HG03025 (cell line): ENCODE results near the gene GPR21.

ENCODE experiments used
- ATAC-seq: cut with Tn5 transposase; IDR thresholded peaks from one replicate; pipeline ENCODE4 v1.9.1; 2021; ENCODE audit warnings: mild to moderate bottlenecking, moderate library complexity; ENCODE audit not compliant: unreplicated experiment, low FRiP score

The GPR21 gene

GRCh38 chr9:123031963-123032362, 1.5 kb upstream of the GPR21 start:
- ATAC-seq: no peak

DNA sequence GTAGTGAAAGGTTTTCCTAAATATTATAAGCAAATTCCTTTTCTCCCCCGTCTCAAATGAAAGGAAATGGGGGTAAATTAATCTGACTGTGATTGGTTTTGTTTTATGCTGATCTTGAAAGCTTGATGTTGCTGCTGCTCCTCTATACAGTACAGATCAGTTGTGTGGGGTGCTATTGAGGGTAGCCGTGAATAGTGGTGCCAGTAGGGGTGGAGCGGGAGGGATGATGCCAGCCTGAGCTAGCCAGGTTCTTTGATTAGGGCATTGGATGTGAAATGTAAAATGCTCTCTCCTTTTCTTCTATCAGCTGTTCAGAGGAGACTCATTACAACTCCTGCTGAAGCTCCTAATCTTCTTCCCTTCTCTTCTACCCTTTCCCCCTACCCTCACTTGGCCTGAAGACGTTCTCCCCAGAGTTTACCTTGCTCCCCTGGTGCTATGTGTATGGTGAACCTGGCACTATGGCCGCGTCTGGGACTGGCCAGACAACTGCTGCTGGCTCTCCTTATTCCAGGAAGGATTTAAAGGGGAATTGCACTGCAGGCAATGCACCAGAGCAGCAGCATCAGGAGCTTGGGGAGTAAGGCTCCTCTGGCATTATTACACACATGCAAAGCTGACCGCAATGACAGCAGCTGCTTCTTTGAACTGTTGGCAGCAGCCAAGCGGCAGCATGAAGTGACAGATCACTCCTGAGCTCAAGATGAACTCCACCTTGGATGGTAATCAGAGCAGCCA, 566 bp downstream of the GPR21 start:
- no peak for ATAC-seq

DNA sequence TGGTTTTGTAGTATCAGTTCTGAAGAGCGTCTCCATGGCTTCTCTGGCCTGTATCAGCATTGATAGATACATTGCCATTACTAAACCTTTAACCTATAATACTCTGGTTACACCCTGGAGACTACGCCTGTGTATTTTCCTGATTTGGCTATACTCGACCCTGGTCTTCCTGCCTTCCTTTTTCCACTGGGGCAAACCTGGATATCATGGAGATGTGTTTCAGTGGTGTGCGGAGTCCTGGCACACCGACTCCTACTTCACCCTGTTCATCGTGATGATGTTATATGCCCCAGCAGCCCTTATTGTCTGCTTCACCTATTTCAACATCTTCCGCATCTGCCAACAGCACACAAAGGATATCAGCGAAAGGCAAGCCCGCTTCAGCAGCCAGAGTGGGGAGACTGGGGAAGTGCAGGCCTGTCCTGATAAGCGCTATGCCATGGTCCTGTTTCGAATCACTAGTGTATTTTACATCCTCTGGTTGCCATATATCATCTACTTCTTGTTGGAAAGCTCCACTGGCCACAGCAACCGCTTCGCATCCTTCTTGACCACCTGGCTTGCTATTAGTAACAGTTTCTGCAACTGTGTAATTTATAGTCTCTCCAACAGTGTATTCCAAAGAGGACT, 1.5 kb downstream of the GPR21 start:
- ATAC-seq: no peak

- ATAC-seq: no peak
Measured at GRCh38 chr9:123035791-123036190, 2.3 kb downstream of the GPR21 start.

- no peak for ATAC-seq
Measured at GRCh38 chr9:123036893-123037545, 3.6 kb downstream of the GPR21 start.

DNA sequence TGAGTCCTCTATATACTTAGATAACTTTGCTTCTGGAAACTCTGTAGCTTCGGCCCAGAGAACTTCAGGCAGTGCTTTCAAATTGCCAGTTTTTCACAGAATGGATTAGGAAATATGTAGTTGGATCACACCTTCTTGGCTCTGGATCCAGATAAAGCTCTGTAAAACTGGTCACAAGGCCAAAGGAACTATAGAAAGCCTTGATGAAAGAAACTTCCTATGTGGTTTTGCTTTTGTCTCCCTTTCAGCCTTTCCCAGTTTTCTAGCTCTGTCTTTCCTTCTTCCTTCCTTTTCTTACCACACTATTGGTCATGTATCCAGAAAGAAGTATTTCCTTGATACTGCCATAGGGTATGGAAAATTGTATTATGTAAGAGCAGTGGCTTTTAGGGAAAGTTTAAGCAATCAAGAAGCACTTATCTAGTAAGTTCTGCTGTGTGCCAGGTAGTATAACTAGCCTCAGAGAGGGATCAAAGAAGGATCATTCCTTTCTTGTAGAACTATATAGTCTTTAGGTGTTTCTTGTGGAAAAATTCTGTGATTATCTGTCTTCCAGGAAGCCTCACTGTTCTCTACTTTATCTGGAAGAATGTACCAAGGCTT, 6.3 kb downstream of the GPR21 start:
- no peak for ATAC-seq

DNA sequence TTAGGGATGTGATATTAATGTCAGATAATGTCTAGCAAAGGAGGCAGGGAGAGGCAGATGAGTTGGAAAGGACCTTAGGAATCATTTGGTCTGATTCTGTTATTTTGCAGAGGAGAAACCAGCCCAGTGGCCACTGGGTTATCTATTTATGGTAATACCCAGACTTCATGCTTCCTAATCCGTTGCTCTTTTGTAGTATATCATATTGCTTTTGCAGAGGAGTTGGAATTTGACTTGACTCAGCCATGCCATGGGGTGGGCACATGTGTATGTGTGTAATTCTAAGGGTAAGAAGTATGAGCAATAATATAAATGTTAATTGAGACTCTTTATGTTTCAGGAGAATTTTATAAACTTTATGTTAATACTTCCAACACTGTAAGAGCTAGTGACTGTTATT, 7.3 kb downstream of the GPR21 start:
- ATAC-seq: no peak

DNA sequence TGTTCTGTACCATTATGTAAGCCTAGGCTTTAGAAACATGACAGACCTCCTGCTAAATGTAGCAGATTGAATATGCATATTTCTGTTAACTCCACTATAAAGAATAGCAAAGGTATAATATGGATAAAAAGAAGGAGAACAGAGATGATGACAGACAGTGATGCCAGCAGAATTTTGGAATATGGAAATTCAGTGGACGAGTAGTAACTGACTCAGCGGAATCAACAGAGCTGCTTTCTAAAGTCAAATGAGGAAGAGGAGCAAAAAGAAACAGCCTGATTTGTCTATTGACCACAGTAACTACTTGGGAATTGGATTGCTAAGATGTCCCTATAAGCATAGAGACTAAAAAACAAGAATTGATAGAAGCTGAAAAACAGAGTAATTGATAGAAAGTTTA, 8.0 kb downstream of the GPR21 start:
- ATAC-seq: no peak

DNA sequence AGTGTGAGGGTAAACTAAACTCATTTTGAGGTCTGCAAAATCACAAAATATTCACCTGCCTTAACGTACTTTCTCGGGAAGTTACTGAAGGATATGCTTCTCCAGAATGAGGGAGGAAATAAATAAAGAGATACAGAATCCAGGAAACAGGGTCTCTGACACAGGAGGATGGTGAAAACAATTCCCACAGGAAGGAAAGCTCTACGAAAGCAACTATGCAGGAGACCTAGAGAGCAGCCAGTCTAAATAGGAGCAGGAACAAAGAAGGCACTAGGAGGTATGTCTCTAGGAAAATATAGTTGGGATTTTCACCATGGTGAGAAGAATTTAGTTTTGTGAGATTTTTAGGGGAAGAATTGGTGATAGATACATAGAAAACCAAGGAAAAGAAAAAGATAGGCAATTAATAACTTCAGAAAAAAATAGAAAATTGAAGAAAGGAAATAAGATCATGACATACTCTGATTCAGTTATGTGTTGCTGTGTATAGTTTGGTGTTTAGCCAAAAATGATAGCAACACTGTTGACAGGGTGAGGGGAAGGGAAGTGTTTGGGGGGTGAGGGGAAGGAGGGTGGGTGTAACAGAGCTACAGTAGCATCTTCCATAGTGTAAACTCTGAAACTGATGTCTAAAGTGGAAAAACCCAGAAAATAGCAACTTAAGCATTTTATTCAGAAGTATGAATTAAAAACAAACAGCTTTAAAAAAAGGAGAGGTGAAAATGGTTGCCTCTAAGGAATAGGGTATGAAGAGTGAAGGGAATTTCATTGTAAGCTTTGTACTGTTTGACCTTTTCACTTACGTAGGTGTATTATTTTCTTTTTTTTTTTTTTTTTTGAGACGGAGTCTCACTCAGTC, 9.8 kb downstream of the GPR21 start:
- ATAC-seq: no peak

DNA sequence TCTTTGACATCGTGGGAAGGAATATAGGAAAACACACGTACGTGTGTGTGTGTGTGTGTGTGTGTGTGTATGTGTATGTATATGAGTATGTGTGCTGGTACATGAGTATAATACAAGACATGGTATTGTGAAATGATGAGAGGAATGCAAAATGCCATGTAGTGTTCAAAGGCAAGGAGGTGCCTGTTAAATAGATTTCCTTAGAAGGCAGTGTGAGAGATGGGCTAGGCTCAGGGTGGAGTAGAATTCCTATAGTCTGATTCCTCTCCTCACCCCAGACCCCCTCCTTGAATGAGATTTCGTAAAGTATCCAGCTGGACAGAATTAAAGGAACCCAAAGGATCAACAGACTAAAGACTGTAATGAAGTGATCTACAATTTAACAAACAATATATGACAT, 11.1 kb downstream of the GPR21 start:
- no peak for ATAC-seq

GRCh38 chr9:123046406-123047195, 13.1 kb downstream of the GPR21 start:
- no peak for ATAC-seq

GRCh38 chr9:123048748-123049147, 15.3 kb downstream of the GPR21 start:
- no peak for ATAC-seq

- no peak for ATAC-seq
Measured at GRCh38 chr9:123049589-123050222, 16.2 kb downstream of the GPR21 start.

- no peak for ATAC-seq
Measured at GRCh38 chr9:123053046-123053445, 19.6 kb downstream of the GPR21 start.

DNA sequence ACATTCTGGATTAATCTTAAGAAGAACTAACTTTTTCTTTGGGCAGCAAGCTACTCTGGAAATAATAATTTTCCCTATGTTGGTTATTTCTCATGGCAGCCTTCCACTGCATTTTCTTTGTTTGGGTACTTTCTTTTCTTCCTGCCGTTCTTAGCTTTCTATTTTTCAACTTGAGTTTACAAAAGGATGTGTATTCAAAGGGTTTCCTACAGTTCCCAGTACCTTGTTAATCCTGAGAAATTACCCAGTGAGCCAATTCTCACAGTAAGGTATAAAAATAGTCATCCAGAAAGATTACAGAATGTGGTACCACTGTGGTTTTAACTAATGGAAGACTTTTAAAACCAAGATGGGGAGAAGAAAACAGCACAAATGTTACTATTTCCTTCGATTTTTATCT, 20.2 kb downstream of the GPR21 start:
- no peak for ATAC-seq

- ATAC-seq: no peak
Measured at GRCh38 chr9:123058834-123059233, 25.4 kb downstream of the GPR21 start.

GRCh38 chr9:123059472-123060220, 26.2 kb downstream of the GPR21 start:
- no peak for ATAC-seq

GRCh38 chr9:123061216-123061615, 27.7 kb downstream of the GPR21 start:
- no peak for ATAC-seq
